Natural killer cell treated with Interleukin-12 subunit alpha and Interleukin-12 subunit beta and Interleukin-15 and Interleukin-18, amount 100 ng/mL, for 72 hours (primary cell): Measurements from ENCODE around the gene BEND6. TPM values are rescaled to one million over a fixed set of nuclear protein-coding genes. Genes with fewer than 3 reads are reported as not detected.
"Not testable (repeated sequence)": the region's sequence is repeated elsewhere in the genome, so short reads cannot be mapped to it uniquely, and the experiment has no call there.

ENCODE experiments used
- ATAC-seq, 2 donors: fragments of 150-1000 bp; cut with Tn5 transposase in 1 of 2; sonication (Bioruptor Pico), chemical (Tn5 transposase) in 1 of 2; 2 replicates each; pipeline ENCODE4 v1.10.0; 2021
- DNase-seq: peaks from one replicate; pipeline ENCODE4 v3.0.0; 2022; ENCODE audit warnings: low spot score
- H3K27ac Mint-ChIP-seq, 2 donors: 1 replicate in 1 of 2; 2 replicates in 1 of 2; pipeline ENCODE4 v1.8.0; 2022; ENCODE audit warnings: mixed read lengths in 2 of 2, mild to moderate bottlenecking in 1 of 2, moderate library complexity in 1 of 2
- H3K27me3 Mint-ChIP-seq, 2 donors: 1 replicate in 1 of 2; 2 replicates in 1 of 2; pipeline ENCODE4 v1.8.0; 2022; ENCODE audit warnings: mixed read lengths in 2 of 2
- H3K36me3 Mint-ChIP-seq: one replicate; pipeline ENCODE4 v1.8.0; 2022; ENCODE audit warnings: mixed read lengths
- H3K4me1 Mint-ChIP-seq, 2 donors: 1 replicate in 1 of 2; 2 replicates in 1 of 2; pipeline ENCODE4 v1.8.0; 2022; ENCODE audit warnings: low read depth in 2 of 2, mixed read lengths in 2 of 2, mild to moderate bottlenecking in 1 of 2
- H3K4me3 Mint-ChIP-seq: one replicate; pipeline ENCODE4 v1.8.0; 2022; ENCODE audit warnings: mixed read lengths
- H3K9me3 Mint-ChIP-seq: 2 replicates; pipeline ENCODE4 v1.8.0; 2022; ENCODE audit warnings: mixed read lengths
- total RNA-seq, 2 donors: library from RNA; stranded (reverse); gene quantifications; one replicate each; pipeline ENCODE4 v1.2.3, GENCODE V29; 2022

Gene BEND6
- total RNA-seq, 2 donors from 2014 or later = 0.11 TPM; not detected in 1

- no peaks in the 10 kb centered on the region for H3K36me3 Mint-ChIP-seq
- peaks cover 33 to 53% of the 10 kb centered on the region in 2 donors for H3K27me3 Mint-ChIP-seq
- H3K4me3 Mint-ChIP-seq = no peak overlapping the region
- DNase-seq (no peak), ATAC-seq (no peak)
- H3K9me3 Mint-ChIP-seq = no peaks in the 10 kb centered on the region
- H3K4me1 Mint-ChIP-seq = no peaks in the 10 kb centered on the region
- H3K27ac Mint-ChIP-seq = no peak overlapping the region
Observed at GRCh38 chr6:57038906-57039305, 84.0 kb downstream of the BEND6 start.

GRCh38 chr6:57040011-57040410, 85.1 kb downstream of the BEND6 start:
- Mint-ChIP-seq H3K27me3 (peaks cover 32 to 59% of the 10 kb centered on the region in 2 donors), H3K36me3 (no peaks in the 10 kb centered on the region), H3K27ac (no peak overlapping the region), H3K9me3 (no peaks in the 10 kb centered on the region), H3K4me3 (no peak overlapping the region), H3K4me1 (no peaks in the 10 kb centered on the region)
- ATAC-seq = no peak
- no peak for DNase-seq

GRCh38 chr6:57044061-57044460, 89.2 kb downstream of the BEND6 start:
- H3K27ac Mint-ChIP-seq, H3K4me3 Mint-ChIP-seq, DNase-seq, H3K36me3 Mint-ChIP-seq, ATAC-seq, H3K9me3 Mint-ChIP-seq: not testable (repeated sequence)
- Mint-ChIP-seq H3K4me1 (peaks cover 12 to 13% of the 10 kb centered on the region in 2 donors), H3K27me3 (peaks cover 23 to 35% of the 10 kb centered on the region in 2 donors)

- no peak for ATAC-seq
Observed at GRCh38 chr6:57044568-57044967, 89.7 kb downstream of the BEND6 start.

GRCh38 chr6:57046332-57047256, 91.7 kb downstream of the BEND6 start, which contains the start of gene KIAA1586:
Gene KIAA1586 (plus strand): TSS chr6:57046693. CDS start chr6:57046756, 63 bp downstream.
- ATAC-seq (peak; percentile 97), DNase-seq (peak; percentile 90)
- H3K36me3 Mint-ChIP-seq, H3K9me3 Mint-ChIP-seq: not testable (repeated sequence)
- H3K4me1 Mint-ChIP-seq = peaks cover 16 to 22% of the 10 kb centered on the region in 2 donors
- H3K27ac Mint-ChIP-seq = peak within 1 kb of the TSS; percentile 71 to 91
- H3K4me3 Mint-ChIP-seq = peak within 1 kb of the TSS; percentile 86
- H3K27me3 Mint-ChIP-seq = peaks cover 17 to 23% of the 10 kb centered on the region in 2 donors

More at GRCh38 chr6:57044568-57044967, 89.7 kb downstream of the BEND6 start:
- H3K4me1 Mint-ChIP-seq = peaks cover 14 to 18% of the 10 kb centered on the region in 2 donors
- H3K36me3 Mint-ChIP-seq = no peaks in the 10 kb centered on the region
- H3K27ac Mint-ChIP-seq = no peak overlapping the region
- peaks cover 21 to 30% of the 10 kb centered on the region in 2 donors for H3K27me3 Mint-ChIP-seq
- H3K4me3 Mint-ChIP-seq = no peak overlapping the region
- no peaks in the 10 kb centered on the region for H3K9me3 Mint-ChIP-seq
- DNase-seq = no peak

GRCh38 chr6:57047257-57047585, 92.3 kb downstream of the BEND6 start:
- not testable (repeated sequence) for H3K27ac Mint-ChIP-seq

GRCh38 chr6:57047859-57048258, 93.0 kb downstream of the BEND6 start:
- Mint-ChIP-seq H3K27me3 (peaks cover 10 to 14% of the 10 kb centered on the region in 2 donors), H3K27ac (peak overlapping the region in 1 of 2 donors; percentile 21), H3K4me3 (peak overlapping the region; percentile 72), H3K4me1 (peaks cover 16 to 22% of the 10 kb centered on the region in 2 donors)
- DNase-seq, ATAC-seq, H3K36me3 Mint-ChIP-seq, H3K9me3 Mint-ChIP-seq: not testable (repeated sequence)

More at GRCh38 chr6:57047257-57047585, 92.3 kb downstream of the BEND6 start:
- H3K4me3 Mint-ChIP-seq, H3K36me3 Mint-ChIP-seq, DNase-seq, H3K9me3 Mint-ChIP-seq: not testable (repeated sequence)
- ATAC-seq = peak in 1 of 2 donors; percentile 21
- Mint-ChIP-seq H3K27me3 (peaks cover 12 to 16% of the 10 kb centered on the region in 2 donors), H3K4me1 (peaks cover 16 to 22% of the 10 kb centered on the region in 2 donors)

- H3K9me3 Mint-ChIP-seq = no peaks in the 10 kb centered on the region
- ATAC-seq (no peak), DNase-seq (no peak)
- H3K4me1 Mint-ChIP-seq = peaks cover 16 to 22% of the 10 kb centered on the region in 2 donors
- H3K36me3 Mint-ChIP-seq = peaks cover 11% of the 10 kb centered on the region
- peak overlapping the region in 1 of 2 donors; percentile 21 for H3K27ac Mint-ChIP-seq
- H3K27me3 Mint-ChIP-seq = peaks cover 5 to 9% of the 10 kb centered on the region in 2 donors
- peak overlapping the region; percentile 72 for H3K4me3 Mint-ChIP-seq
Observed at GRCh38 chr6:57048577-57048976, 93.7 kb downstream of the BEND6 start.

- Mint-ChIP-seq H3K27me3 (no peaks in the 10 kb centered on the region), H3K36me3 (peaks cover 19% of the 10 kb centered on the region), H3K4me3 (no peak overlapping the region), H3K27ac (no peak overlapping the region), H3K9me3 (no peaks in the 10 kb centered on the region), H3K4me1 (no peaks in the 10 kb centered on the region)
- DNase-seq (no peak), ATAC-seq (no peak)
Observed at GRCh38 chr6:57063847-57064246, 108.9 kb downstream of the BEND6 start.

- Mint-ChIP-seq H3K4me1 (no peaks in the 10 kb centered on the region), H3K27ac (no peak overlapping the region), H3K9me3 (no peaks in the 10 kb centered on the region)
Observed at GRCh38 chr6:57064809-57065208, 109.9 kb downstream of the BEND6 start.

GRCh38 chr6:57068061-57068460, 113.2 kb downstream of the BEND6 start:
- no peak overlapping the region for H3K27ac Mint-ChIP-seq
- ATAC-seq = no peak
- no peak overlapping the region for H3K4me3 Mint-ChIP-seq
- no peak for DNase-seq
- no peaks in the 10 kb centered on the region for H3K9me3 Mint-ChIP-seq
- H3K36me3 Mint-ChIP-seq = peaks cover 10% of the 10 kb centered on the region
- H3K4me1 Mint-ChIP-seq = no peaks in the 10 kb centered on the region
- no peaks in the 10 kb centered on the region for H3K27me3 Mint-ChIP-seq

More at GRCh38 chr6:57064809-57065208, 109.9 kb downstream of the BEND6 start:
- ATAC-seq (no peak), DNase-seq (no peak)
- H3K36me3 Mint-ChIP-seq = peaks cover 16% of the 10 kb centered on the region
- no peak overlapping the region for H3K4me3 Mint-ChIP-seq
- H3K27me3 Mint-ChIP-seq = no peaks in the 10 kb centered on the region

GRCh38 chr6:57069228-57069627, 114.3 kb downstream of the BEND6 start:
- no peak overlapping the region for H3K27ac Mint-ChIP-seq
- H3K9me3 Mint-ChIP-seq = no peaks in the 10 kb centered on the region
- H3K27me3 Mint-ChIP-seq = no peaks in the 10 kb centered on the region
- H3K4me3 Mint-ChIP-seq = no peak overlapping the region
- peaks cover 10% of the 10 kb centered on the region for H3K36me3 Mint-ChIP-seq
- no peaks in the 10 kb centered on the region for H3K4me1 Mint-ChIP-seq
- ATAC-seq (no peak), DNase-seq (no peak)

- no peak for ATAC-seq
- DNase-seq = no peak
- H3K27ac Mint-ChIP-seq = no peak overlapping the region
- peaks cover 9% of the 10 kb centered on the region for H3K36me3 Mint-ChIP-seq
- no peaks in the 10 kb centered on the region for H3K4me1 Mint-ChIP-seq
- no peak overlapping the region for H3K4me3 Mint-ChIP-seq
- no peaks in the 10 kb centered on the region for H3K9me3 Mint-ChIP-seq
- H3K27me3 Mint-ChIP-seq = no peaks in the 10 kb centered on the region
Observed at GRCh38 chr6:57069920-57070331, 115.0 kb downstream of the BEND6 start.

- no peaks in the 10 kb centered on the region for H3K27me3 Mint-ChIP-seq
- ATAC-seq (no peak), DNase-seq (no peak)
- H3K4me1 Mint-ChIP-seq = no peaks in the 10 kb centered on the region
- H3K36me3 Mint-ChIP-seq = peaks cover 6% of the 10 kb centered on the region
- H3K4me3 Mint-ChIP-seq = no peak overlapping the region
- H3K9me3 Mint-ChIP-seq = no peaks in the 10 kb centered on the region
- no peak overlapping the region for H3K27ac Mint-ChIP-seq
Observed at GRCh38 chr6:57072108-57072507, 117.2 kb downstream of the BEND6 start.
